ENCODE measurements around the gene SRGAP2. TPM values are rescaled to one million over a fixed set of nuclear protein-coding genes. Genes with fewer than 3 reads are reported as not detected.
"Not testable (repeated sequence)": the region's sequence is repeated elsewhere in the genome, so short reads cannot be mapped to it uniquely, and the experiment has no call there.

Gene SRGAP2
- total and polyA plus RNA-seq, 9 of the 15 experiments (the other 6 are each of a cell fraction or from before 2014, with no cell fraction given) = 4.1 to 50.7 (median 15.6) TPM

GRCh38 chr1:206231989-206232388 lies 28.6 kb downstream of the SRGAP2 start (continued):
- TF ChIP-seq SMAD4 (CRISPR knock-in tag; conservative IDR thresholded peaks at IDR 0.05) (peak; percentile 77), GATA2 (CRISPR knock-in tag; IDR thresholded peaks at IDR 0.05) (peak; percentile 30; the same call in 1 of the 2 replicates), NEUROD1 (IDR thresholded peaks at IDR 0.05; ENCODE audit: borderline replicate concordance, low read depth, low read length, partially characterized antibody) (peak; percentile 35), SMARCE1 (IDR thresholded peaks at IDR 0.05) (peak; percentile 54; the same call in 1 of the 2 replicates), MBD2 (IDR thresholded peaks at IDR 0.05; ENCODE audit: borderline replicate concordance, low read depth) (0 out of 2 replicates have a peak, but pooled peaks have one; percentile 20), POLR2AphosphoS5 (IDR thresholded peaks at IDR 0.05; ENCODE audit: control insufficient read depth, insufficient read depth, low read depth, low read length) (peak; percentile 55), MTA2 (IDR thresholded peaks at IDR 0.05; ENCODE audit: low read depth) (peak; percentile 64), NFIC (IDR thresholded peaks at IDR 0.05) (peak; percentile 54)
- TF ChIP-seq, protein P1, sequence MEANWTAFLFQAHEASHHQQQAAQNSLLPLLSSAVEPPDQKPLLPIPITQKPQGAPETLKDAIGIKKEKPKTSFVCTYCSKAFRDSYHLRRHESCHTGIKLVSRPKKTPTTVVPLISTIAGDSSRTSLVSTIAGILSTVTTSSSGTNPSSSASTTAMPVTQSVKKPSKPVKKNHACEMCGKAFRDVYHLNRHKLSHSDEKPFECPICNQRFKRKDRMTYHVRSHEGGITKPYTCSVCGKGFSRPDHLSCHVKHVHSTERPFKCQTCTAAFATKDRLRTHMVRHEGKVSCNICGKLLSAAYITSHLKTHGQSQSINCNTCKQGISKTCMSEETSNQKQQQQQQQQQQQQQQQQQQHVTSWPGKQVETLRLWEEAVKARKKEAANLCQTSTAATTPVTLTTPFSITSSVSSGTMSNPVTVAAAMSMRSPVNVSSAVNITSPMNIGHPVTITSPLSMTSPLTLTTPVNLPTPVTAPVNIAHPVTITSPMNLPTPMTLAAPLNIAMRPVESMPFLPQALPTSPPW (CRISPR knock-in tag; IDR thresholded peaks at IDR 0.05) = peak; percentile 16; the same call in 1 of the 2 replicates

DNA sequence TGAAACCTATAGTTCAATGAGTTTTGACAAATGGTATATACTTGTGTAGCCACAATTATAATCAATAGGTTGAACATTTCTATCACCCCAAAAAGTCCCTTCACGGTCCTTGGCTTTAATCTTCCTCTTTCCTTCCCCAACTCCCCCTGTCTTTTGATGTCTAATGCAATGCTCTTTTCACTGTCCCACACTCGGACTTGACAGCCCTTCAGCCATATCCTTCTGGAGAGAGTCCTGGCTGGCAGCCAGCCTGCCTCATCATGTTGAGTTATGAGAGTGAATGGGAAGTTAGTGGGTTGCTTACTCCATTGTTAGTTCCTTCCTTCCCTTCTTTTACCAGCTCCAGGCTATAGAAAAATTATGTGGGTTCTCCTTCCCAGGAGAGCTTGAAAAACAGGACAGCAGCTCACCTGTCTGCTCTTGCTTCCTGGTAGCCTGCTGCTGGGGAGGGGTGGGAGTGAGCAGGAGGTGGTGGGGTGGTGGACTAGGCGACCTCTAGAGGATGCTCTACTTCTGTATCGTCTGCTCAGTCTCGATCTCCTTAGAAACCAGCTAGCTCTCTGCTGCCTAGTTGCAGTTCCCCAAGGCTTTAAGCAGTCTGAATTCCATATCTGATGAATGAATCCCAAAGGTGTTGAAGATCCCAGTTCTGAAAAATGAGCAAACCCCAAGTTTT lies 29.8 kb downstream of the SRGAP2 start:
- H3K4me2 ChIP-seq (ENCODE audit: insufficient read depth, low read length); H2AFZ ChIP-seq (ENCODE audit: low read depth, low read length); H3K4me3 ChIP-seq; CTCF ChIA-PET (ENCODE audit: low intra/inter-chr PET ratio); DNase-seq (ENCODE audit: extremely low read depth in 1 of 4, low spot score in 3 of 4); H3K27ac ChIP-seq (ENCODE audit: extremely low read depth, low read depth, low read length); H3K27me3 ChIP-seq (ENCODE audit: control insufficient read depth in 2 of 2, insufficient read depth in 2 of 2, low read length in 2 of 2); H3K4me1 ChIP-seq (replicated peaks in 1 of 2; ENCODE audit: control insufficient read depth in 2 of 2, insufficient read depth in 2 of 2, low read length in 2 of 2); POLR2A ChIA-PET; H3K9ac ChIP-seq (ENCODE audit: insufficient read depth in 1 of 2, low read depth in 2 of 2, low read length in 2 of 2); FAIRE-seq; intact Hi-C loops (cut with micrococcal nuclease); H3K79me2 ChIP-seq (ENCODE audit: control insufficient read depth, insufficient read depth, low read length); H3K9me3 ChIP-seq (replicated peaks; ENCODE audit: control insufficient read depth, insufficient read depth, low read depth, low read length); in situ Hi-C loops (cut with MboI); H3K9me1 ChIP-seq (ENCODE audit: control insufficient read depth, insufficient read depth, low read length); BruUV-seq (replicated peaks); H4K20me1 ChIP-seq (replicated peaks; ENCODE audit: control insufficient read depth, insufficient read depth, low read length); H3K36me3 ChIP-seq (ENCODE audit: control insufficient read depth, insufficient read depth, low read length): not testable (repeated sequence)
- peak; percentile 88 for ATAC-seq
- 0% methylated on average over 1 of the region's 5 CpGs for WGBS (ENCODE audit: insufficient coverage, low coverage, missing lambda C conversion rate)

GRCh38 chr1:206234189-206234916 lies 31.0 kb downstream of the SRGAP2 start:
- ATAC-seq; H3K4me3 ChIP-seq; FAIRE-seq; H2AFZ ChIP-seq (ENCODE audit: low read depth, low read length); DNase-seq (ENCODE audit: extremely low read depth in 1 of 4, low spot score in 3 of 4); H3K79me2 ChIP-seq (ENCODE audit: control insufficient read depth, insufficient read depth, low read length); H3K4me2 ChIP-seq (ENCODE audit: insufficient read depth, low read length); H3K9ac ChIP-seq (ENCODE audit: insufficient read depth in 1 of 2, low read depth in 2 of 2, low read length in 2 of 2); H3K9me3 ChIP-seq (replicated peaks; ENCODE audit: control insufficient read depth, insufficient read depth, low read depth, low read length); H3K36me3 ChIP-seq (ENCODE audit: control insufficient read depth, insufficient read depth, low read length); H3K27ac ChIP-seq (ENCODE audit: extremely low read depth, low read depth, low read length); in situ Hi-C loops (cut with MboI); BruUV-seq (replicated peaks); POLR2A ChIA-PET; H3K27me3 ChIP-seq (ENCODE audit: control insufficient read depth in 2 of 2, insufficient read depth in 2 of 2, low read length in 2 of 2); intact Hi-C loops (cut with micrococcal nuclease); H3K9me1 ChIP-seq (ENCODE audit: control insufficient read depth, insufficient read depth, low read length); CTCF ChIA-PET (ENCODE audit: low intra/inter-chr PET ratio); H3K4me1 ChIP-seq (replicated peaks in 1 of 2; ENCODE audit: control insufficient read depth in 2 of 2, insufficient read depth in 2 of 2, low read length in 2 of 2); H4K20me1 ChIP-seq (replicated peaks; ENCODE audit: control insufficient read depth, insufficient read depth, low read length): not testable (repeated sequence)
- WGBS (ENCODE audit: insufficient coverage, low coverage, missing lambda C conversion rate) = 78% methylated on average over 1 of the region's 3 CpGs
